BLaER1 (cell line): ENCODE measurements around the gene CDK1.

Experiments
- H3K27ac ChIP-seq: shearing (Covaris generic); formaldehyde crosslinking; 2 replicates; pipeline ENCODE4 v1.8.1; 2022
- H3K27me3 ChIP-seq: shearing (Covaris generic); formaldehyde crosslinking; 2 replicates; pipeline ENCODE4 v1.8.1; 2022
- H3K36me3 ChIP-seq: shearing (Covaris generic); formaldehyde crosslinking; 2 replicates; pipeline ENCODE4 v1.8.1; 2022
- H3K4me1 ChIP-seq: shearing (Covaris generic); formaldehyde crosslinking; 2 replicates; pipeline ENCODE4 v1.8.1; 2022
- H3K4me2 ChIP-seq: shearing (Covaris generic); formaldehyde crosslinking; 2 replicates; pipeline ENCODE4 v1.8.1; 2022
- H3K4me3 ChIP-seq: shearing (Covaris generic); formaldehyde crosslinking; 2 replicates; pipeline ENCODE4 v1.8.1; 2022
- H3K9ac ChIP-seq: shearing (Covaris generic); formaldehyde crosslinking; 2 replicates; pipeline ENCODE4 v1.8.1; 2022
- H3K9me3 ChIP-seq: shearing (Covaris generic); formaldehyde crosslinking; 2 replicates; pipeline ENCODE4 v1.8.1; 2022
- H4K20me1 ChIP-seq: shearing (Covaris generic); formaldehyde crosslinking; 2 replicates; pipeline ENCODE4 v1.8.1; 2022
- Cebpa-rat ChIP-seq: shearing (Covaris generic); IDR thresholded peaks from 2 replicates; pipeline ENCODE4 v1.8.1; 2022

The CDK1 gene

GRCh38 chr10:60808036-60808435 lies 29.8 kb downstream of the CDK1 start:
- Histone ChIP-seq H4K20me1 (no peaks in the 10 kb centered on the region), H3K4me3 (no peak overlapping the region), H3K27me3 (no peaks in the 10 kb centered on the region), H3K9me3 (no peaks in the 10 kb centered on the region), H3K4me1 (no peaks in the 10 kb centered on the region), H3K27ac (no peak overlapping the region), H3K4me2 (no peak overlapping the region), H3K36me3 (peaks cover 11% of the 10 kb centered on the region; the same call in 1 of the 2 replicates), H3K9ac (no peak overlapping the region)
- TF ChIP-seq Cebpa-rat: no peak

- H3K27ac ChIP-seq: no peak overlapping the region
- no peaks in the 10 kb centered on the region for H3K27me3 ChIP-seq
- no peaks in the 10 kb centered on the region for H3K9me3 ChIP-seq
- H3K4me1 ChIP-seq: no peaks in the 10 kb centered on the region
- H3K4me3 ChIP-seq: no peak overlapping the region
- H3K9ac ChIP-seq: no peak overlapping the region
- no peaks in the 10 kb centered on the region for H4K20me1 ChIP-seq
- 0 out of 2 replicates have a peak, but pooled peaks cover 6% of the 10 kb centered on the region for H3K36me3 ChIP-seq
- TF ChIP-seq Cebpa-rat: no peak
- H3K4me2 ChIP-seq: no peak overlapping the region
Measured at GRCh38 chr10:60809157-60809556, 30.9 kb downstream of the CDK1 start.

- H3K4me2 ChIP-seq: no peak overlapping the region
- no peaks in the 10 kb centered on the region for H4K20me1 ChIP-seq
- H3K27me3 ChIP-seq: no peaks in the 10 kb centered on the region
- no peak for TF ChIP-seq Cebpa-rat
- H3K36me3 ChIP-seq: no peaks in the 10 kb centered on the region
- H3K27ac ChIP-seq: no peak overlapping the region
- H3K4me3 ChIP-seq: no peak overlapping the region
- no peaks in the 10 kb centered on the region for H3K9me3 ChIP-seq
- H3K9ac ChIP-seq: no peak overlapping the region
- H3K4me1 ChIP-seq: no peaks in the 10 kb centered on the region
Measured at GRCh38 chr10:60810437-60811182, 32.3 kb downstream of the CDK1 start.

- H3K9ac ChIP-seq: no peak overlapping the region
- H3K4me3 ChIP-seq: no peak overlapping the region
- H3K9me3 ChIP-seq: no peaks in the 10 kb centered on the region
- H3K27me3 ChIP-seq: no peaks in the 10 kb centered on the region
- peaks cover 5% of the 10 kb centered on the region; the same call in 1 of the 2 replicates for H3K4me1 ChIP-seq
- H3K36me3 ChIP-seq: no peaks in the 10 kb centered on the region
- no peaks in the 10 kb centered on the region for H4K20me1 ChIP-seq
- H3K27ac ChIP-seq: no peak overlapping the region
- TF ChIP-seq Cebpa-rat: no peak
- no peak overlapping the region for H3K4me2 ChIP-seq
Measured at GRCh38 chr10:60816628-60817397, 38.5 kb downstream of the CDK1 start.

DNA sequence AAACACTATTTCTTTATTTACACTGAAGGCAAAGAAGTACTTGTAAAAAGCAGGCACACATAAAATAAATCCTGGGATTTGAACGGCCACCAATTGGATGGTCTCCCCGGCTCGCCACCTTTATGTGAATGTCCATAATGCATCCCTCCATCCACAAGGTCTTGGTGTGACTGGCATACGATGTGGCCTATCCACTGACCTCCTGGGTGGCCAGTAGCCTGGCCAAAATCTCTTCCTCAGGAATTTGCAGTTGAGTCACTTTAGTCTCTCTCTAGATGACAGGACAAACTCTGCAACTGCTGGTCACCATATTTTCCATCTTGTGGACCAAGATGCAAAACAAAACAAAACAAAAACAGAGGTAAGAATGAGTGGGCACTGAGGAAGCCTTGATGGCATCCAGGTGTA lies 39.1 kb downstream of the CDK1 start:
- Histone ChIP-seq H4K20me1 (no peaks in the 10 kb centered on the region), H3K4me3 (no peak overlapping the region), H3K9ac (no peak overlapping the region), H3K36me3 (no peaks in the 10 kb centered on the region), H3K9me3 (no peaks in the 10 kb centered on the region), H3K27me3 (no peaks in the 10 kb centered on the region), H3K4me2 (no peak overlapping the region), H3K27ac (no peak overlapping the region), H3K4me1 (peaks cover 5% of the 10 kb centered on the region; the same call in 1 of the 2 replicates)
- no peak for TF ChIP-seq Cebpa-rat

DNA sequence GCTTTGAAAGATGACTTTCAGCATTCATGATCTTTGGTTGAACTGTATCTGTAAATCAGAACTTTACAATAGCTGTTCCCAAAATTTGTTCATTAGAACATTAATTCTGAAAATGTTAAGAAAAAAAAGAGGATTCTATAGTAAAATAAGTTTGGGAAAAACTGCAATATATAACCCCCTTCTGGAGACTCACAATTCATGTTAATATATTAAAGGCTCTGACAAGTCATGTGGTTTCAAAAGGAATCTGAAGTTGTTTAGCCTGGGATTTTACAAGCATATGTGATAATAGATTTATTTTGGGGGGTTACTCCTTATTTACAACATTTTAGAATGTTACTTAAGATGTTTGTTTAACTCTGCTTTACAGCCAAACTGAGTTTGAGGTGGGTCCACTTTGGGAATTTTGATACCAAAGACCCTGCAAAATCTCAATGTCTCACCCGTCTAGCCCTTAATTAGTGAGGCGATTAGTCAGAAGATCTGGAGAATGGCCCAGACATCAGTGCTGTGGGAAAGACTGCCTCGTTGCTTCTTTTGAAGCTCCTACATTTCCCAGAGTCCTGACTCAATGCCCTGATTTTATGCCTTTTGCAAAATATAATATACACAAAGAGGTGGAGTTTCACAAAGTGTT lies 40.0 kb downstream of the CDK1 start:
- no peak overlapping the region for H3K9ac ChIP-seq
- H3K4me2 ChIP-seq: no peak overlapping the region
- no peaks in the 10 kb centered on the region for H3K9me3 ChIP-seq
- H3K27me3 ChIP-seq: no peaks in the 10 kb centered on the region
- H3K4me1 ChIP-seq: peaks cover 5% of the 10 kb centered on the region; the same call in 1 of the 2 replicates
- H4K20me1 ChIP-seq: no peaks in the 10 kb centered on the region
- H3K4me3 ChIP-seq: no peak overlapping the region
- no peak for TF ChIP-seq Cebpa-rat
- no peak overlapping the region for H3K27ac ChIP-seq
- no peaks in the 10 kb centered on the region for H3K36me3 ChIP-seq

- no peak overlapping the region for H3K4me2 ChIP-seq
- TF ChIP-seq Cebpa-rat: no peak
- H3K27me3 ChIP-seq: no peaks in the 10 kb centered on the region
- H3K4me3 ChIP-seq: no peak overlapping the region
- no peaks in the 10 kb centered on the region for H3K9me3 ChIP-seq
- no peaks in the 10 kb centered on the region for H3K36me3 ChIP-seq
- H3K4me1 ChIP-seq: peaks cover 5% of the 10 kb centered on the region; the same call in 1 of the 2 replicates
- no peak overlapping the region for H3K27ac ChIP-seq
- no peaks in the 10 kb centered on the region for H4K20me1 ChIP-seq
- no peak overlapping the region for H3K9ac ChIP-seq
Measured at GRCh38 chr10:60819271-60819670, 41.0 kb downstream of the CDK1 start.

DNA sequence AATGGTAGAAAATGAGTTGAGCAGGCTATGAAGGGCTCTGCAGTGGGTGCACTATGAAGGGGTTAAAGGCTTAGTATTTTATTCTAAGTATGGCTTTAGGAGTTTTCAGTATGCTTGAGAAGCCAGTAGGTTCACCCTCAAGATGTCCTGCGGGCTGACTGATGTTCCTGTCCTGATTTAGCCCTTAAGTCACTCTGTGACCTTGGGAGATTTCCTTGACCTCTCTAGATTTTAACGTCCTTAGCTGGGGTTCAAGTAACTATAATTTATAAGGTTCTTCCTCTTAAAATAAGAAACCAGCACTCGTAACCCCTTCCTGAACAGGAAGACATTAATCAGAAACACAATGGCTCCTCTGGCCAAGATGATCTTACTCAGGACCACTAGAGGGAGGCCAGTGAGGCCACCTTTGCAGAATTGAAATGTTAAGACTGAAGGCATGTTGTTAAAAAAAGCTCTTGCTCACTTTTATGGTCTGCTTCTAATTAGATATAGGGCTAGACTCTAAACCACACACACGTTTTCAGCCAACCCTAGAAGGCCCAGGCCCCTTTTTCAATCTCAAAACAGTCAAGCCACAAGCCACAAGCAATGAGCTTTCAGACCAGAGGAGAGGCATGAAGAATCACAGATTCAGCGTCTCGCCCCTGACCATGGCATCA lies 41.9 kb downstream of the CDK1 start:
- no peak for TF ChIP-seq Cebpa-rat
- Histone ChIP-seq H3K36me3 (no peaks in the 10 kb centered on the region), H3K4me2 (no peak overlapping the region; the same call in 1 of the 2 replicates), H3K27me3 (no peaks in the 10 kb centered on the region), H3K9me3 (no peaks in the 10 kb centered on the region), H4K20me1 (no peaks in the 10 kb centered on the region), H3K4me3 (no peak overlapping the region), H3K9ac (no peak overlapping the region), H3K27ac (no peak overlapping the region), H3K4me1 (peaks cover 5% of the 10 kb centered on the region; the same call in 1 of the 2 replicates)

DNA sequence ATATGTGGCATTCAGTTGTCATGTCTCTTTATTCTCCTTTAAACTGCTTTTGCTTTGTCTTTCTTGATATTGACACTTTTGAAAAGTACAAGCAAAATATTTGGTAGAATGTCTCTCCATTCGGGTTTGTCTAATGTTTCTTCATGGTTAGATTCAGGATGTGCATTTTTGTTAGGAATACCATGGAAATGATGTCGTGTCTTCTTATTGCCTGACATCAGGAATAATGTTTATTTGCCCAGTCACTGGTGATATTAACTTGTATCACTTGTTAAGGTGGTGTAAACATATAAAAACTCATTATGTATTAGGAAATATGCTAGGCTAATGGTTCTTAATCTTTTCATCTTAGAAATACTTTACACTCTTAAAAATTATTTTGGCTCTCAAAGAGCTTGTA lies 43.4 kb downstream of the CDK1 start:
- no peak for TF ChIP-seq Cebpa-rat
- Histone ChIP-seq H3K4me1 (peaks cover 5% of the 10 kb centered on the region; the same call in 1 of the 2 replicates), H3K4me2 (no peak overlapping the region), H3K27ac (no peak overlapping the region), H3K9me3 (no peaks in the 10 kb centered on the region), H3K9ac (no peak overlapping the region), H3K27me3 (no peaks in the 10 kb centered on the region), H3K36me3 (no peaks in the 10 kb centered on the region), H4K20me1 (no peaks in the 10 kb centered on the region), H3K4me3 (no peak overlapping the region)
